ENCODE measurements around the gene PBLD. TPM values are rescaled to one million over a fixed set of nuclear protein-coding genes. Genes with fewer than 3 reads are reported as not detected.

The PBLD gene
- total RNA-seq, 3 donors from 2014 or later, result 40.3 to 115 (median 67.2) TPM

DNA sequence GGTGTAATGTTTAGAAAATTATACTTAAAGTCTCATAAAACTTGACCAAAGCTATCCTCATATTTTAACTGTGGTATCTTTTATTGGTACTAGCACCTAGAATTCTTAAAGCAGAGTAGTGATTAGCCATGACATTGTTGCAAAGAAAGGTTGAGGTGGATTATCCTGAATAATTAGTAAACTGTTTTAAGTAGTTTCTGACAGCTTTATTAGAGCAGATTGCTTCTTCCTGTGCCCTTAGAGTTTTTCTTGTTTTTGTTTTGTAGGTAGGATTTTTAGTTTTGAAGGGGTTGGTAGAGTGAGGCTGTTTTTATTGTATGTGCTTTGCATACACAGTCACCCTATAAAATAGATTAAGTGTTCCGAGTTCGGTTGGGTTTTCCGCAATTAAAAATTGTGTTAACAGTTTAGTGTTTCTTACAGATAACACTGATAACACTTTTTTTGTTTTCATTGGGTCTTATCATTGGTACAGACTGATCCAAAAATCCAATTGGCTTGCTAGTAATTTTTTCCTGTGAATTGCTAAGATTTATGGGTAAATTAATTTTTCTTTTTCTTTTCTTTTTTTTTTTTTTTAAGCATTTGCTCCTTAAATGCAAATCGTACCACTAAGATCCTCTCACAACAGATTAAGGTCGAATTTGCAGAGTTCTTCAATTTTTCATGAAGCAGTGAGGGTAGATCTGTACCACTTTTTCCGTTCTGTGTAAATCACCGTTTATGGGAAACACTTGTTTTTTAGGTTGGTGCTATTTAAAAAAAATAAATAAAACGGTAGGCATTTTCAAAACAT lies 2.1 kb upstream of the PBLD start:
- TF ChIP-seq, protein P1, sequence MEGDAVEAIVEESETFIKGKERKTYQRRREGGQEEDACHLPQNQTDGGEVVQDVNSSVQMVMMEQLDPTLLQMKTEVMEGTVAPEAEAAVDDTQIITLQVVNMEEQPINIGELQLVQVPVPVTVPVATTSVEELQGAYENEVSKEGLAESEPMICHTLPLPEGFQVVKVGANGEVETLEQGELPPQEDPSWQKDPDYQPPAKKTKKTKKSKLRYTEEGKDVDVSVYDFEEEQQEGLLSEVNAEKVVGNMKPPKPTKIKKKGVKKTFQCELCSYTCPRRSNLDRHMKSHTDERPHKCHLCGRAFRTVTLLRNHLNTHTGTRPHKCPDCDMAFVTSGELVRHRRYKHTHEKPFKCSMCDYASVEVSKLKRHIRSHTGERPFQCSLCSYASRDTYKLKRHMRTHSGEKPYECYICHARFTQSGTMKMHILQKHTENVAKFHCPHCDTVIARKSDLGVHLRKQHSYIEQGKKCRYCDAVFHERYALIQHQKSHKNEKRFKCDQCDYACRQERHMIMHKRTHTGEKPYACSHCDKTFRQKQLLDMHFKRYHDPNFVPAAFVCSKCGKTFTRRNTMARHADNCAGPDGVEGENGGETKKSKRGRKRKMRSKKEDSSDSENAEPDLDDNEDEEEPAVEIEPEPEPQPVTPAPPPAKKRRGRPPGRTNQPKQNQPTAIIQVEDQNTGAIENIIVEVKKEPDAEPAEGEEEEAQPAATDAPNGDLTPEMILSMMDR (IDR thresholded peaks at IDR 0.05), result no peak
- H3K4me1 ChIP-seq (ENCODE audit: low read depth), result peaks cover 40% of the 10 kb centered on the region
- intact Hi-C loops (cut with DNase I, micrococcal nuclease), result no loop called here
- ATAC-seq (no peak), DNase-seq (no peak)
- no peak overlapping the region for H3K4me3 ChIP-seq
- H3K36me3 ChIP-seq (ENCODE audit: low read depth), result peaks cover 5% of the 10 kb centered on the region
- H3K9me3 ChIP-seq, result no peaks in the 10 kb centered on the region

DNA sequence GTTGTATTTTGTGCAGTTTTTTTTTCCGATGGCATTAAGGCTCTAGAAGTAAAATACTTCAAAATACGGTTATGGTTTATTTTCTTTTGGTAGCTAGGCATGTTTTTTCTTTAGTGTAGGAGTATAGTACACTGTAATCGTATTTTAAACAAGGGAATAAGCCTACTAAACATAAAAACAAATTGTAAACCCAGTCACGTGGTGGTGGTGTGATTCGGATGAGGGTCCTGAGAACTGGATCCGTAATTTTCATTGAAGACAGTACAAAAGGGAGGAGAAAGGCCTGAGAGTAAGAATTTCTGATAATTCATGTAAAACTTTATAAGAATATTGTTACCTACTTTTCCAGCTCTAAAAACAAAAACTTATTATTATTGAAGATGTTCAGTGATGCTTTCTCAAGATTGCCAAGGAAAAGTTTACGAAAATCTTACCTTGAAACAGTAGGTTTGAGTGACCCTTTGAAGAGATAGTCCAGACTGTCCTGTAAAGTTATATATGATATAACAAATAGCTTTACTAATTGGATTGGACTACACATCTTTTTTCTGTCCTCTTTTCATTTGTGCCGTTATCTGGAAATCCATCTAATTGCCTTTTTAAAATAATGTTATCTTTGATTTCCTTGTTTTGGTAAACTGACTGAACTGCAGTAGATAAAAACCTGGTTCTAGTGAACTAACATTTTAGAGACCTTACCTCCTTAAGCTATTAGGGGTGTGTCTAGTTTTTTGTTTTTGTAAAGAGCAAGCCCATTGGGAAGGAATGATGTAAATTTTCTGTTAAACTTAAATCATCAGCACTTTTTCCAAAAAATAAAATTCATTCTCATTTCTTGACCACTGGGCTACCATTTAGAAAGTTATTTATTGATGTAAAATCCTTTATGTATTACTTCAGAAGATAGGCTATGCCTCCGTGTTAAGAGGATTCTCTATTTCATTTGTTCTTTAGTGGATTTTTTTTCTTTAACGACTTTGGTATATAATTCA lies 1.0 kb upstream of the PBLD start:
- DNase-seq (no peak), ATAC-seq (no peak)
- no peaks in the 10 kb centered on the region for H3K36me3 ChIP-seq (ENCODE audit: low read depth)
- peak overlapping the region; percentile 89 for H3K4me3 ChIP-seq
- H3K4me1 ChIP-seq (ENCODE audit: low read depth), result peaks cover 51% of the 10 kb centered on the region
- no peaks in the 10 kb centered on the region for H3K9me3 ChIP-seq
- TF ChIP-seq, protein P1 (IDR thresholded peaks at IDR 0.05), result no peak
- intact Hi-C loops (cut with DNase I, micrococcal nuclease), result no loop called here

DNA sequence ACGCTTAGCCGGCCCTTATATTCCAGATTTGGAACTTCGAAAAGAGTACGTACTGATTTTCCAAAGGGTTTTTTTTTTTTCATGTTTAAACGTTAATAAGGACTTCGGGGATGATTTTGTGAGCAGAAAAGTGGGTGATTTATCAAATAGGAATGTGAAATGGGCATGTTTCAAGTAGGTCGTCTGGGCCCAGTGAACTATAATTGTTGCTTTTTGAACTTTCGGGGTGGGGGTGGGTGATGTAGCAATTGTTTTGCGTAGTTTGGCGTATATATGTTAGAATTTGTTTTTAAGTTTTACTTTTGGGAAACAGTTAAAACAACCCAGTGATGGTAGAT lies 299 bp upstream of the PBLD start:
- H3K36me3 ChIP-seq (ENCODE audit: low read depth), result no peaks in the 10 kb centered on the region
- no peak for ATAC-seq
- TF ChIP-seq, protein P1 (IDR thresholded peaks at IDR 0.05), result no peak
- intact Hi-C loops (cut with DNase I, micrococcal nuclease), result no loop called here
- peak overlapping the region; percentile 89 for H3K4me3 ChIP-seq
- DNase-seq, result no peak
- no peaks in the 10 kb centered on the region for H3K9me3 ChIP-seq
- H3K4me1 ChIP-seq (ENCODE audit: low read depth), result peaks cover 58% of the 10 kb centered on the region

DNA sequence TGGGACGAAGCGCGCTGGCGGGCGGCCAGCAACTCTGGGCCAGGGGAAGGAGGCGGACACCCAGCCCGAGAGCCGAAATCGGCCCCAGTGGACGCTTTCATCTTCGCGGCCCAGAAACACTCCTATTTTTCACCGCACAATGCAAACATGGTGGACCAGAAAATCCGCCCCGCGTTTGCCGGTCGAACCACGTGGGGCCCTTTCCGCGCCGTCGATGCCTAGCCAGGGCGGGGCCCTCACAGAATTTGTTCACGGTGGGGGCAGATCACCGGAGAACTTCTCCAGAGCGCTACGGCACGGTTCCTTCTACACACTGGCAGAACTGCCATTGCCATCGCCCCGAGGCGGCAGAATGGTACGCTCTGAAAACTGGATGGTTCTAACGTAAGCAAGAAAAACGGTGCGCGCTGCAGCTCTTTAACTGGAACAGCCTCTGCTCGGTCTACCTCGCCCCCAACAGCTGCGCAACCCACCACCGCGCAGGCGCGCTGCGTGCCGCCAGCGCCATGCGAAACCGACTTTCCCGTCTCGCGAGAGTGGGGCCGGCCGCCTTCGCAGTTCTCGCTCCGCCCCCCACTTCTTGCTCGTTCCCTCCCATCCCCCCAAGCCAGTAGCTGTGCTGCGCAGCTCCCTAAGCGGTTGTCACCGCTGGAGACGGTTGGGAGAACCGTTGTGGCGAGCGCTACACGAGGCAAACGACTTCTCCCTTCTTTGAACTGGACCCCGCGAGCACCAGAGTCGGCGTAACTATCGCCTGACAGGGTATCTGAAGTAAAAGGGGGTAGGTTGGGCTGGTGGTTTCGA lies 1.1 kb downstream of the PBLD start, which contains the start of gene HNRNPH3:
Gene HNRNPH3 (plus strand): TSS at position 610 of the 804 bp plus-strand sequence. CDS start 5,158 bp downstream, outside the sequence.
- Histone ChIP-seq H3K9me3 (no peaks in the 10 kb centered on the region), H3K4me1 (ENCODE audit: low read depth) (peaks cover 49% of the 10 kb centered on the region), H3K36me3 (ENCODE audit: low read depth) (no peaks in the 10 kb centered on the region), H3K4me3 (peak within 1 kb of the TSS; percentile 89)
- DNase-seq (peak; percentile 98 to 99 (median 99)), ATAC-seq (peak; percentile 92)
- TF ChIP-seq, protein P1 (IDR thresholded peaks at IDR 0.05), result no peak
- intact Hi-C loops (cut with DNase I, micrococcal nuclease), result no loop called here

DNA sequence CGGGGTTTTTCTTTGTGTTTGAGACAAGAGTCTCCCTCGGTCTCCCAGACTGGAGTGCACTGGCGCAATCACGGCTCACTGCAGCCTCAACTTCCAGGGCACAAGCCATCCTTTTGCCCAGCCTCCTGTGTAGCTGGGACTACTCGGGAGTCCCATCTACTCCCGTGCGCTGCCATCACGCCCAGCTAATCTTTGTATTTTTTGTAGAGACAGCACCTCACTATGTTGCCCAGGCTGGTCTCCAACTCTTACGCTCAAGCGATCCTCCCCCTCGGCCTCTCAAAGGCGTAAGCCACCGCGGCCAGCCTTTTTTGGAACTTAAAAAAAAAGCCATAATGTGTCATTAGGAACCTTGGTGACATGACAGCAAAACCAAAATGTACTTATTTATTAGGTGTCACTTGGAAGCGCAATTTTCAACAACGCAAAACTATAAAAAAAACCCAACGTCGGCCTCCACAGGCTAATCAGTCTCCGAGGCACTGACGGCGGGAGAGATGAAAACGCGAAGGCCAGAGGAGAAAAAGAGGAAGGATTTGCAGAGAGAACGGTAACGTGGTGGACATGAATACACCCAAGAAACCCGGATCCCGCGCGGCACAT lies 1.8 kb downstream of the PBLD start:
- Histone ChIP-seq H3K36me3 (ENCODE audit: low read depth) (no peaks in the 10 kb centered on the region), H3K4me3 (peak overlapping the region; percentile 89), H3K9me3 (no peaks in the 10 kb centered on the region), H3K4me1 (ENCODE audit: low read depth) (peaks cover 42% of the 10 kb centered on the region)
- intact Hi-C loops (cut with DNase I, micrococcal nuclease), result no loop called here
- TF ChIP-seq, protein P1 (IDR thresholded peaks at IDR 0.05), result no peak
- ATAC-seq, result no peak
- peak in 1 of 3 donors; percentile 49 for DNase-seq
